Naive B cell (primary cell): ENCODE results near the gene SEC14L1. TPM values are rescaled to one million over a fixed set of nuclear protein-coding genes. Genes with fewer than 3 reads are reported as not detected.

Source experiments
- ATAC-seq, 2 donors: fragments of 150-1000 bp; cut with Tn5 transposase; 2 replicates each; pipeline ENCODE4 v1.10.0; 2021; ENCODE audit warnings: low read depth in 2 of 2, mild to moderate bottlenecking in 2 of 2, moderate library complexity in 2 of 2
- DNase-seq: peaks from one replicate; pipeline ENCODE4 v3.0.0; 2022
- H3K27ac Mint-ChIP-seq, 6 donors: one replicate each; pipeline ENCODE4 v1.8.0; 2020 to 2022; ENCODE audit warnings: mild to moderate bottlenecking in 6 of 6, mixed read lengths in 6 of 6, moderate library complexity in 5 of 6, inconsistent platforms in 2 of 6
- H3K27me3 Mint-ChIP-seq, 3 donors: one replicate each; pipeline ENCODE4 v1.8.0; 2021 to 2022; ENCODE audit warnings: mixed read lengths in 3 of 3, mild to moderate bottlenecking in 1 of 3
- H3K36me3 Mint-ChIP-seq, 2 donors: one replicate each; pipeline ENCODE4 v1.8.0; 2020 to 2022; ENCODE audit warnings: mixed read lengths in 2 of 2, inconsistent platforms in 1 of 2, mild to moderate bottlenecking in 1 of 2
- H3K4me1 Mint-ChIP-seq, 3 donors: one replicate each; pipeline ENCODE4 v1.8.0; 2020 to 2022; ENCODE audit warnings: mixed read lengths in 3 of 3, inconsistent platforms in 1 of 3, mild to moderate bottlenecking in 1 of 3, moderate library complexity in 1 of 3
- H3K4me3 Mint-ChIP-seq, 8 donors: one replicate each; pipeline ENCODE4 v1.8.0; 2020 to 2022; ENCODE audit warnings: mild to moderate bottlenecking in 8 of 8, mixed read lengths in 8 of 8, moderate library complexity in 8 of 8, inconsistent platforms in 2 of 8
- H3K9me3 Mint-ChIP-seq, 7 donors: one replicate each; pipeline ENCODE4 v1.8.0; 2020 to 2022; ENCODE audit warnings: mixed read lengths in 7 of 7, mild to moderate bottlenecking in 5 of 7, inconsistent platforms in 2 of 7, moderate library complexity in 1 of 7
- polyA plus RNA-seq, 6 donors: library from polyadenylated mRNA; unstranded; fragments of 300-500 nt; fragmentation: Illumina TruSeq; gene quantifications; one replicate each; pipeline ENCODE4 v1.2.3, GENCODE V29; 2021; ENCODE audit warnings: low read depth in 6 of 6

The SEC14L1 gene
- polyA plus RNA-seq, 6 donors from 2014 or later: 14.4 to 21.6 (median 17.4) TPM

GRCh38 chr17:77225265-77225664 lies 84.5 kb downstream of the SEC14L1 start:
- peaks cover 0 to 6% (median 0%) of the 10 kb centered on the region in 3 donors for H3K27me3 Mint-ChIP-seq
- H3K27ac Mint-ChIP-seq: peak overlapping the region in 1 of 6 donors; percentile 30
- peaks cover 0 to 14% of the 10 kb centered on the region in 2 donors for H3K36me3 Mint-ChIP-seq
- H3K4me1 Mint-ChIP-seq: no peaks in the 10 kb centered on the region
- DNase-seq: no peak
- H3K4me3 Mint-ChIP-seq: no peak overlapping the region
- H3K9me3 Mint-ChIP-seq: peaks cover 0 to 30% (median 10%) of the 10 kb centered on the region in 7 donors
- ATAC-seq: peak in 1 of 2 donors; percentile 37

DNA sequence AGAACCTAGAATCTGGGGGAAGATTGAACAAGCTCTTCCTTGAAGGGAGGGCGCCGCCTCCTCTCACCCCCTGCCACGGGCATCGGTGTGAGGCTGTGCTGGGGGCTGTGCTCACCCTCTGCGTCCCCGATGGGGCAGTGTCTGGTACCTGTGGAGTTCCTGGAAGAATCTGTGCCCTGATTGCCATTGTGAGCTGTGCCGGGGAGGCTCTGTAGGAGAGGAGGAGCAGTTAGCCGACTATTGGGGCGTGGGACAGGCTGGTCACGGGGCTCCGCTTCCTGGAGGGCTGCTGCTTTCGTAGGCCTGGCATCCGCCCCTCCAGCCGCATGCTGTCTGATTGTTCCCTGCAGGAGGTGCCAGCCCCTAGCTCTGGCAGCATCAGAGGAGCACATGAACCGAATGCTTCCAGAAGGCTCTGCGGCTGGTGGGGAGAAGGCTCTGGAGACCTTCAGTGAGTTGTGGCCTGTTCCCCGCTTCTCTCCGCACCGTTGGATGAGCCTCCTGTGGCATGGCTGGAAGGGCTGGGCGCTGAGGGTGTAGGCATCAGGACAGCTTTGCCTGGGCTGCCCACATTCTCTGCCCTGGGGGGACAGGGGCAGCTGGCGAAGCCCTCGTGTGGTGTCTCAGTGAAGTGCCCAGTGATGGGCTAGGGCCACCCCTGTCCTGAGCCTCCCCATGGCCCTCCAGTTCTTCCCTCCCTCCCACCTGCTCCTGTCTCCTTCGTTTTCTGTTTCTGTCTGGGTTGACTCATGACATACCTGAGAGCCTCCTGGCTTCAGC lies 86.9 kb downstream of the SEC14L1 start:
- Mint-ChIP-seq H3K27me3 (peaks cover 0 to 15% (median 6%) of the 10 kb centered on the region in 3 donors), H3K36me3 (peaks cover 0 to 14% of the 10 kb centered on the region in 2 donors), H3K9me3 (peaks cover 0 to 30% (median 10%) of the 10 kb centered on the region in 7 donors), H3K4me1 (no peaks in the 10 kb centered on the region), H3K4me3 (no peak overlapping the region), H3K27ac (no peak overlapping the region)
- ATAC-seq: no peak
- no peak for DNase-seq

DNA sequence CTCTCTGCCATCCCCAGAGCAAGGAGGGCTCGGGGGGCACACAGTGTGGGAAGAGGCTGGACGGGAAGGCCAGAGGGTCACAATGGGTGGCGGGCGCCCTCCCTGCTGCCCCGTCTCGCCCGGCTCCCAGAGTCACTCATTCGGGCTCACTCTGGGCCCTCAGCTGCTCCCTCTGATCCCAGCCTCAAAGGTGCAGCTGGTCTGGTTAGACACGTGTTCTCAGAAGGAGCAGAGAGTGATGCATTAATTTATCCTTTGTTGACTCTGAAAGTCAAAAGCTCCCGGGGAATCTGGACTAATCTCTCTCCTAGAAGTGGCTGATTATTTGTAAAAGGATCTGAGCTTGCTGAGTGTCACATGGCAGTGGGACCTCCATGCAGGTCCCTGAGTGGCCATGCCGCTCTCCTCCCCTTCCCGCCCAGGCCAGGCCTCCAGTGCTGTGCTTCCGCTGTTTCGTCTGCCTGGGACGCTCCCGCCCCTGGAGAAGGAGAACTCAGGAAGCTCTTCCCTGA lies 87.5 kb downstream of the SEC14L1 start:
- Mint-ChIP-seq H3K36me3 (peaks cover 4 to 17% of the 10 kb centered on the region in 2 donors), H3K4me3 (no peak overlapping the region), H3K9me3 (peaks cover 0 to 28% (median 10%) of the 10 kb centered on the region in 7 donors), H3K27ac (no peak overlapping the region), H3K27me3 (peaks cover 4 to 18% (median 9%) of the 10 kb centered on the region in 3 donors), H3K4me1 (peaks cover 0 to 3% (median 0%) of the 10 kb centered on the region in 3 donors)
- ATAC-seq (no peak), DNase-seq (no peak)

DNA sequence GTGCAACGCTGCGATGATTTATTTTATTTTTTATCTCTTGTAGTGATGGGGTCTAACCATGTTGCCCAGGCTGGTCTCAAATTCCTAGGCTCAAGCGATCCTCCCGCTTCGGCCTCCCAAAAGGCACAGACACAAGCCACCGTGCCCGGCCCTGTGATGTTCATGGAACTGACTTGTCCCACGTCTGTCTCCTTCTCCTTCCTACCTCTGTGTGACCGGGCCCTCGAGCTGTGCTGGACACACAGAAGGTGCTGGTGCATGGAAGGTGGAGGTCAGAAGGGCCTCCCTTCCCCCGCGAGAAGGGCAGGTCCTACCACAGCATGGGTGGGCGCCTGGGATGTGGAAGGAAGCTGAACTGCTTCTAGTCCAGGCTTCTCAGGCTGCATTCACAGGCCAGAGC lies 88.0 kb downstream of the SEC14L1 start:
- H3K4me1 Mint-ChIP-seq: peaks cover 0 to 4% (median 3%) of the 10 kb centered on the region in 3 donors
- no peak overlapping the region for H3K27ac Mint-ChIP-seq
- peaks cover 10 to 23% (median 12%) of the 10 kb centered on the region in 3 donors for H3K27me3 Mint-ChIP-seq
- peaks cover 8 to 14% of the 10 kb centered on the region in 2 donors for H3K36me3 Mint-ChIP-seq
- peaks cover 0 to 25% (median 10%) of the 10 kb centered on the region in 7 donors for H3K9me3 Mint-ChIP-seq
- DNase-seq (no peak), ATAC-seq (no peak)
- H3K4me3 Mint-ChIP-seq: no peak overlapping the region

DNA sequence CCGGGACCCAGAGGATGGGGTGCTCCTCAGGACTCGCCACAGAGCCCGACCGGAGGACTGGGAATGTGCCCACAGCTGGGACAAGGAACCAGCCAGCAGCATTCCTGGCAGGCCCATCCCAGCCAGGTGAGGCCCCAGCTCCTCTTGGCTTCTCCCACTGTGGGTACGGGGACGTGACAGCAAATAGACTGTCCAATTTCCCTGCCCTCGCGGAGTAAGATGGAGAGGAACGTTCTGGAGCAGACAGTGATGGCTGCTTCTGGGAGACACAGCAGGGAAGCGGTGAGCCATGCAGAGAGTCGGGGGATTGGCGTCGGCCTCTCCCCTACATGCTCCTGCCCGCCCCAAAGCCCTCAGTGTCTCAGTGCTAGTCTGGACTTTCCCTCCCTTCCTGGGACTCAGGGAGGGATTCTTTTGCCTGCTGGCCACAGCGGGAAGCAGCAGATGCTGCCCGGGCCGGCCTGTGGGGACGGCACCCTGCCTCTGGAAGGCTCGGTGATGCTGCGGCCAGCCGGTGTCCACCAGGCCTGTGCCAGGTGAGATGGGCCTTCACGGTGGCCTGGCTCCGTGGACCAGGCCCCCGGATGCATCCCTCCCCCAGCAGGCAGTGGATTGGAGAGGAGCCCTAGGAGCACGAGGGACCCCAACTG lies 89.1 kb downstream of the SEC14L1 start:
- ATAC-seq (no peak), DNase-seq (no peak)
- H3K4me1 Mint-ChIP-seq: peaks cover 3 to 9% (median 4%) of the 10 kb centered on the region in 3 donors
- peaks cover 12 to 31% (median 14%) of the 10 kb centered on the region in 3 donors for H3K27me3 Mint-ChIP-seq
- H3K27ac Mint-ChIP-seq: no peak overlapping the region
- peak overlapping the region in 1 of 8 donors; percentile 58 for H3K4me3 Mint-ChIP-seq
- peaks cover 5 to 8% of the 10 kb centered on the region in 2 donors for H3K36me3 Mint-ChIP-seq
- peaks cover 0 to 16% (median 9%) of the 10 kb centered on the region in 7 donors for H3K9me3 Mint-ChIP-seq

DNA sequence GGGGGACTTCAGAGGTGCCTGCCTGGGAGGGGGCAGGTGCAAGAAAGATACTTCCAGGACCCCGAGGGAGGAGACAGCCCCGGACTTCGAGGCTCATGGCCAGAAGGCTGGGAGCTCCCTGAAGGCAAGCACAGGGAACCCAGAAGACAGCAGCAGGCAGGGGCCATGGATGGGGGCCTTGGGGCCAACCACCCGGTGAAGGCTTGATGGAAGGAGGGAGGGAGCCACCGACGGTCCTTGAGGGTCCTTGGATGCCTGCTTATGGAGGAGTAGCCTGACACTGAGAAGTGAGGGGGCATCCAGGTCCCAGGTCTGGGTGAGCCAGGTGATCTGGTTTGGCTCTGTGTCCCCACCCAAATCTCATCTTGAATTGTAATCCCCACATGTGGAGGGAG lies 89.7 kb downstream of the SEC14L1 start:
- Mint-ChIP-seq H3K27ac (no peak overlapping the region), H3K4me1 (peaks cover 7 to 14% (median 9%) of the 10 kb centered on the region in 3 donors)
- DNase-seq: no peak

GRCh38 chr17:77231076-77231871 lies 90.5 kb downstream of the SEC14L1 start:
- Mint-ChIP-seq H3K27ac (no peak overlapping the region), H3K27me3 (peaks cover 12 to 37% (median 17%) of the 10 kb centered on the region in 3 donors), H3K9me3 (peaks cover 0 to 4% (median 0%) of the 10 kb centered on the region in 7 donors), H3K36me3 (peaks cover 5 to 8% of the 10 kb centered on the region in 2 donors), H3K4me3 (no peak overlapping the region), H3K4me1 (peaks cover 7 to 17% (median 16%) of the 10 kb centered on the region in 3 donors)
- no peak for DNase-seq
- ATAC-seq: no peak

More for the DNA sequence above, 89.7 kb downstream of the SEC14L1 start:
- ATAC-seq: no peak
- Mint-ChIP-seq H3K9me3 (peaks cover 0 to 11% (median 4%) of the 10 kb centered on the region in 7 donors), H3K36me3 (peaks cover 5 to 8% of the 10 kb centered on the region in 2 donors), H3K27me3 (peaks cover 12 to 36% (median 17%) of the 10 kb centered on the region in 3 donors), H3K4me3 (no peak overlapping the region)

GRCh38 chr17:77233127-77233526 lies 92.4 kb downstream of the SEC14L1 start:
- H3K9me3 Mint-ChIP-seq: peaks cover 0 to 4% (median 3%) of the 10 kb centered on the region in 7 donors
- H3K4me1 Mint-ChIP-seq: peaks cover 7 to 18% (median 16%) of the 10 kb centered on the region in 3 donors
- H3K27me3 Mint-ChIP-seq: peaks cover 12 to 37% (median 17%) of the 10 kb centered on the region in 3 donors
- DNase-seq (no peak), ATAC-seq (no peak)
- no peak overlapping the region for H3K4me3 Mint-ChIP-seq
- H3K36me3 Mint-ChIP-seq: peaks cover 5 to 8% of the 10 kb centered on the region in 2 donors
- no peak overlapping the region for H3K27ac Mint-ChIP-seq

DNA sequence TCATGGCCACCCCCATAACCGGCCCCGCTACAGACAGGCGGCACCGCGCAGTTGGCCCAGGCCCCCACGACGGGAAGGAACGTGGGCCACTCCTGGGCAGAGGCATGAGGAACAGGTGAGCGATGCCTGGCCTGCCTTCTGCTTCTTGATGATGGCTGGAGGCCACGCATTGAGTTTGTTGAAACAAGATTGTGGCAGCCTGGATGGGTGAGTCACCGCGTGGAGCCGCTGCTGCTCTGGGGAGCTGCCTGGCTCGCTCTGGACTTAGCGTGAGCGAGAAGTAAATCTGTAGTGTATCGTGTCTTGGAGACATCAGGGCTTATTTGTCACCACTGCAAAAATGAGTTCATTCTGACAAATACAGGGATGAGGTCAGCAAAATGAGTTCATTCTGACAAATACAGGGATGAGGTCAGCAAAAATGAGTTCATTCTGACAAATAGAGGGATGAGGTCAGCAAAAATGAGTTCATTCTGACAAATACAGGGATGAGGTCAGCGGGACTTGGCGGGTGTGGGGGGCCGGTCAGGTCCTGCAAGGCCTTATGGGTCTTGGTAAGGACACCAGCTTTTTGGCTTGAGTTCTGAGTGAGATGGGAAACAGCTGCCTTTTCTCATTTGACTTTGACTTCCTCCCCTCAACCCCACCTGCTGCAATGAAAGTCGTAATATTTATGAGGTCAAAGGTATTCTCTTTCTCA lies 93.0 kb downstream of the SEC14L1 start:
- H3K36me3 Mint-ChIP-seq: peaks cover 5 to 8% of the 10 kb centered on the region in 2 donors
- peaks cover 12 to 34% (median 17%) of the 10 kb centered on the region in 3 donors for H3K27me3 Mint-ChIP-seq
- H3K27ac Mint-ChIP-seq: peak overlapping the region in 1 of 6 donors; percentile 83
- peaks cover 7 to 18% (median 16%) of the 10 kb centered on the region in 3 donors for H3K4me1 Mint-ChIP-seq
- DNase-seq (no peak), ATAC-seq (no peak)
- H3K9me3 Mint-ChIP-seq: peaks cover 0 to 4% (median 3%) of the 10 kb centered on the region in 7 donors
- peak overlapping the region in 3 of 8 donors; percentile 7 to 39 (median 17) for H3K4me3 Mint-ChIP-seq

- H3K27me3 Mint-ChIP-seq: peaks cover 12 to 32% (median 17%) of the 10 kb centered on the region in 3 donors
- H3K4me1 Mint-ChIP-seq: peaks cover 7 to 18% (median 16%) of the 10 kb centered on the region in 3 donors
- H3K27ac Mint-ChIP-seq: no peak overlapping the region
- H3K4me3 Mint-ChIP-seq: peak overlapping the region in 7 of 8 donors; percentile 60 to 82 (median 78)
- peaks cover 0 to 4% (median 3%) of the 10 kb centered on the region in 7 donors for H3K9me3 Mint-ChIP-seq
- no peak for ATAC-seq
- no peak for DNase-seq
- peaks cover 5 to 8% of the 10 kb centered on the region in 2 donors for H3K36me3 Mint-ChIP-seq
Observed at GRCh38 chr17:77234695-77235094, 93.9 kb downstream of the SEC14L1 start.

DNA sequence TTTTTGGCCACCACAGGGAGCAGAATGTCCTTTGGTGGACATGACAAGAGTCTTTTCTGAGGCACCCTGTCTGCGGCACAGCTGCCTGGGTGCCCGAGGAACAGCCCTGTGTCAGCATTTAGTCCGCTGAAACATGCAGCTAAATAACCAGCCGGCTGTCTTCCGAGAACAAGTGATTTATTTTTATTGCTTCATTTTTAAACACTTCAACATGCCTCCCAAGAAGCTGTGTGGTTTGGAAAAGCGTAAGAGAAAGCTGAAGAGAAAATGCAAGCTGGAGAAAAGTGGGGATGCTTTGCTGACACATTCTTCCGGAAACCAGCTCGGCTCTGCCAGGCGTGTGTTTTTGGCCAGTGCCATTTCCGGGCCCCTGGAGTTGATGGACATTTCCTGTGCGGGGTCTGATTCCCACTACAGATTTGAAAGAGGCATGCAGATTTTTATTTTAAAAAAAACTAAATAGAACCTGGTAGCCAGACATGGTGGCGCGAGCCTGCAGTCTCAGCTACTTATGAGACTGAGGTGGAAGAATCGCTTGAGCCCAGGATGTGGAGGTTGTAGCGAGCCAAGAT lies 94.7 kb downstream of the SEC14L1 start:
- Mint-ChIP-seq H3K4me1 (peaks cover 7 to 18% (median 16%) of the 10 kb centered on the region in 3 donors), H3K9me3 (peaks cover 0 to 4% (median 3%) of the 10 kb centered on the region in 7 donors), H3K4me3 (peak overlapping the region in 7 of 8 donors; percentile 65 to 82 (median 78)), H3K36me3 (peaks cover 5 to 8% of the 10 kb centered on the region in 2 donors), H3K27ac (no peak overlapping the region), H3K27me3 (peaks cover 12 to 31% (median 17%) of the 10 kb centered on the region in 3 donors)
- DNase-seq (no peak), ATAC-seq (no peak)
